ENCODE data around the gene MED13L.

GRCh38 chr12:115956659-115957058, 320.8 kb downstream of the MED13L start:
- TF ChIP-seq EZH2 (IDR thresholded peaks at IDR 0.05; ENCODE audit: insufficient read depth, poor library complexity, severe bottlenecking) (no peak), EZH2phosphoT487 (IDR thresholded peaks at IDR 0.05; ENCODE audit: insufficient read depth, low read depth) (no peak)
